OCI-LY1 (cell line): ENCODE measurements around the gene IFT81.

Experiments used
- H2AFZ ChIP-seq: fragments of 200-600 bp; sonication (generic), shearing (Covaris generic); 2 replicates; pipeline ENCODE4 v1.6.0; 2014; ENCODE audit warnings: antibody characterized with exemption, mild to moderate bottlenecking, low read length
- H3F3A ChIP-seq: fragments of 200-600 bp; sonication (generic), shearing (Covaris generic); 2 replicates; pipeline ENCODE4 v1.6.0; 2014; ENCODE audit warnings: mild to moderate bottlenecking, antibody characterized with exemption, low read length, moderate library complexity; ENCODE audit not compliant: insufficient read depth
- H3K27ac ChIP-seq: fragments of 200-600 bp; sonication (generic); 2 replicates; pipeline ENCODE4 v1.5.1; 2014; ENCODE audit warnings: low read length, mixed run types, mild to moderate bottlenecking, low read depth; ENCODE audit not compliant: poor library complexity, severe bottlenecking
- H3K27me3 ChIP-seq: fragments of 200-600 bp; sonication (generic); 2 replicates; pipeline ENCODE4 v1.6.0; 2014; ENCODE audit warnings: antibody characterized with exemption, mild to moderate bottlenecking, low read length, moderate library complexity; ENCODE audit not compliant: insufficient read depth
- H3K36me3 ChIP-seq: fragments of 200-600 bp; sonication (generic); 2 replicates; pipeline ENCODE4 v1.6.1; 2014; ENCODE audit warnings: mild to moderate bottlenecking, antibody characterized with exemption, low read length, moderate library complexity, mixed read lengths; ENCODE audit not compliant: insufficient read depth
- H3K4me1 ChIP-seq: fragments of 200-600 bp; sonication (generic); 2 replicates; pipeline ENCODE4 v1.5.1; 2014; ENCODE audit warnings: mild to moderate bottlenecking, low read length, moderate library complexity; ENCODE audit not compliant: insufficient read depth, severe bottlenecking
- H3K4me2 ChIP-seq: fragments of 200-600 bp; sonication (generic), shearing (Covaris generic); 2 replicates; pipeline ENCODE4 v1.6.1; 2014; ENCODE audit warnings: low read length
- H3K4me3 ChIP-seq: fragments of 200-600 bp; sonication (generic); 2 replicates; pipeline ENCODE4 v1.5.1; 2014; ENCODE audit warnings: low read length, low read depth, mild to moderate bottlenecking, mixed read lengths; ENCODE audit not compliant: poor library complexity, severe bottlenecking
- H3K79me2 ChIP-seq: fragments of 200-600 bp; shearing (Covaris generic); 2 replicates; pipeline ENCODE4 v1.6.1; 2016; ENCODE audit warnings: mixed run types, low read length, mixed read lengths; ENCODE audit not compliant: insufficient read depth
- H3K9ac ChIP-seq: fragments of 200-600 bp; sonication (generic), shearing (Covaris generic); 2 replicates; pipeline ENCODE4 v1.6.1; 2014; ENCODE audit warnings: mild to moderate bottlenecking, low read length, mixed read lengths
- H3K9me2 ChIP-seq: fragments of 200-600 bp; sonication (generic), shearing (Covaris generic); 2 replicates; pipeline ENCODE4 v1.6.1; 2014; ENCODE audit warnings: low read depth, mild to moderate bottlenecking, low read length, mixed read lengths
- H3K9me3 ChIP-seq: fragments of 200-600 bp; shearing (Covaris generic); 2 replicates; pipeline ENCODE4 v1.6.1; 2014; ENCODE audit warnings: low read length, mixed read lengths
- H4K20me1 ChIP-seq: fragments of 200-600 bp; sonication (generic), shearing (Covaris generic); 2 replicates; pipeline ENCODE4 v1.6.0; 2016; ENCODE audit warnings: mild to moderate bottlenecking, low read length; ENCODE audit not compliant: insufficient read depth
- EZH2 ChIP-seq: fragments of 200-600 bp; sonication (generic), shearing (Covaris generic); IDR thresholded peaks from 2 replicates; pipeline ENCODE4 v1.8.0; 2017; ENCODE audit warnings: borderline replicate concordance, mixed run types, mild to moderate bottlenecking, antibody characterized with exemption, low read length, moderate library complexity, mixed read lengths
- TF ChIP-seq, protein P1 (sequence below): fragments of 200-600 bp; sonication (generic), shearing (Covaris generic); IDR thresholded peaks from 2 replicates; pipeline ENCODE4 v1.5.1; 2017; ENCODE audit warnings: mild to moderate bottlenecking, antibody characterized with exemption, low read length, moderate library complexity, mixed read lengths

Gene IFT81

DNA sequence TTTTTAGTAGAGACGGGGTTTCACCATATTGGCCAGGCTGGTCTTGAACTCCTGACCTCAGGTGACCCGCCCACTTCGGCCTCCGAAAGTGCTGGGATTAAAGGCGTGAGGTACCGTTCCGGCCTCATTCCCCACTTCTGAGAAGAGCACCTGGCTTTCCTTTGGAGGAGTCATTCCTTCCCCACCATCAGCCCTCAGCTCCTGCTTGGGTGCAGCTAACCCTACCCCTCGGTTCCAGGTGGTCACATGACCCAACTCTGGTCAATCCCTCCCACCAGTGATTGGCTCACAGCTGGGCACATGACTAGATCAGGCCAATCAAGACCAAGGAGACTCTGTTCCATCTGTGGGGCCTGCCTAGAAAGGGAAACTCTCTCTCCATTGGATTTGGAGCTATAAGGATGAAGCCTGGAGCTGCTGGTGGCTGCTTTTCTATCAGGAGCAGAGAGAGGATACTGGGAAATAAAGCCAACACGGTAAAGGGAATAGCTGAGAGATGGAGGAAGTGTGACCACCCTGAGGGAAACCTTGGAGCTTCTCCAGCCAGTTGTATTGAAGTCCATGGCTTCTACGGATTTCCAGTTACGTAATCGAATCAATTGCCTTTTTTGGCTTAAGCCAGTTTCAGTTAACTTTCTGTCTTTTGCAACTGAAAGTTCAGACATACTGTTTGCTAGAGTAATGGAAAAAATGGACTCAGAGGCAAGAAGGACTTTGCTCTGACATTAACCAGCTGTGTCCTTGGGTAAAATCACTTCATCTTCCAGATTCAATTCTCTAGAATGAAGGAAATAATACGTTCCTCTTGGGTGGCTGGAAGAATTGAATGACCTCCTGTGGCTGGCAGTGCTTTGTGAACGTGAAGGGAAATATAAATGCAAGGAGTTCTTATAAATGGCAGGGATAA lies 19.7 kb upstream of the IFT81 start:
- H3K4me2 ChIP-seq, result no peak overlapping the region
- no peaks in the 10 kb centered on the region for H3F3A ChIP-seq
- TF ChIP-seq, protein P1, sequence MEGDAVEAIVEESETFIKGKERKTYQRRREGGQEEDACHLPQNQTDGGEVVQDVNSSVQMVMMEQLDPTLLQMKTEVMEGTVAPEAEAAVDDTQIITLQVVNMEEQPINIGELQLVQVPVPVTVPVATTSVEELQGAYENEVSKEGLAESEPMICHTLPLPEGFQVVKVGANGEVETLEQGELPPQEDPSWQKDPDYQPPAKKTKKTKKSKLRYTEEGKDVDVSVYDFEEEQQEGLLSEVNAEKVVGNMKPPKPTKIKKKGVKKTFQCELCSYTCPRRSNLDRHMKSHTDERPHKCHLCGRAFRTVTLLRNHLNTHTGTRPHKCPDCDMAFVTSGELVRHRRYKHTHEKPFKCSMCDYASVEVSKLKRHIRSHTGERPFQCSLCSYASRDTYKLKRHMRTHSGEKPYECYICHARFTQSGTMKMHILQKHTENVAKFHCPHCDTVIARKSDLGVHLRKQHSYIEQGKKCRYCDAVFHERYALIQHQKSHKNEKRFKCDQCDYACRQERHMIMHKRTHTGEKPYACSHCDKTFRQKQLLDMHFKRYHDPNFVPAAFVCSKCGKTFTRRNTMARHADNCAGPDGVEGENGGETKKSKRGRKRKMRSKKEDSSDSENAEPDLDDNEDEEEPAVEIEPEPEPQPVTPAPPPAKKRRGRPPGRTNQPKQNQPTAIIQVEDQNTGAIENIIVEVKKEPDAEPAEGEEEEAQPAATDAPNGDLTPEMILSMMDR, result no peak
- no peak for TF ChIP-seq EZH2
- H3K9me3 ChIP-seq, result no peaks in the 10 kb centered on the region
- H3K27ac ChIP-seq, result no peak overlapping the region
- H3K36me3 ChIP-seq, result no peaks in the 10 kb centered on the region
- no peaks in the 10 kb centered on the region for H3K27me3 ChIP-seq
- H3K79me2 ChIP-seq, result no peaks in the 10 kb centered on the region
- H3K4me1 ChIP-seq, result peaks cover 11% of the 10 kb centered on the region
- H3K9me2 ChIP-seq, result no peaks in the 10 kb centered on the region
- H3K4me3 ChIP-seq, result no peak overlapping the region
- H4K20me1 ChIP-seq, result no peaks in the 10 kb centered on the region
- H3K9ac ChIP-seq, result no peak overlapping the region
- H2AFZ ChIP-seq, result no peak overlapping the region

DNA sequence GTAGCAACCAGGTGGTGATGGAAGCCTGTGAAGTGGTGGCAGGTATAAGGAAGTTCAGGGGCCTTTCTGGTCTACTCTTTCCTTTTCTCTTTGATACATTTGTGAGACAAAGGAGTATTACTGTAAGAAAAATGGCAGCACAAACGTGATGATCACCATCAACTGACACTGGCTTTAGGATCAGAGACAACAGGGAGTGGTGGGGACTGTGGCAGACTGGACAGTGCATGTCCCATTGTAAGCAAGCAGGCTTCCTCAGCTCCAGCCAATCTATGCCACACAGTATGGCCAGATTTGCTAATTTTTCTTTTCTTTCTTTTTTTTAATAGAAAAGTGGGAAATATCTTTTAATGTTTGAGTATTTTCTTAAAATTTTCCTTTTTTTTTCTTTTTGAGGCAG lies 19.0 kb upstream of the IFT81 start:
- no peak overlapping the region for H3K4me2 ChIP-seq
- H3K27ac ChIP-seq, result no peak overlapping the region

DNA sequence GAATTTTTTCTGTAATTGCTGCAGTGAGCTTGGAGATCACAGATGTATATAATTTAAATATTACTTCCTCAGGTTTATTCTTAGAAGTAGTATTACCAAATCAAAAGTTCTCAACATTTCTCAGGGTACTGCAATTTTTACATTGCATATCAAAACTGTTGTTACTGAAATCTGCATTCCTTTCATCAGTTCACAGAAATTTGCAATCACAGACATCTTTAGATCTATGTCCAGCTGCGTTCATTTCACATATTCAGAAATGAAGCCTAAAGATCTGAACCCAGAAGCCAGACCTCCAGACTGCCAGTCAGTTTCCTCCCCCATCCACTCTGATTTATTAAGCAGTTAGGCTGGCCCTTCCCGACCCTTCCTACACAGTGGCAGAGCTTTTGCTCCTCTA lies 18.2 kb upstream of the IFT81 start:
- H3K9me2 ChIP-seq, result no peaks in the 10 kb centered on the region
- no peaks in the 10 kb centered on the region for H4K20me1 ChIP-seq
- no peaks in the 10 kb centered on the region for H3K36me3 ChIP-seq
- no peak overlapping the region for H3K9ac ChIP-seq
- no peaks in the 10 kb centered on the region for H3K27me3 ChIP-seq
- H3K27ac ChIP-seq, result no peak overlapping the region
- no peaks in the 10 kb centered on the region for H3K79me2 ChIP-seq
- no peaks in the 10 kb centered on the region for H3K4me1 ChIP-seq
- TF ChIP-seq, protein P1, result no peak
- no peak for TF ChIP-seq EZH2
- H3K4me3 ChIP-seq, result no peak overlapping the region
- no peaks in the 10 kb centered on the region for H3K9me3 ChIP-seq
- H3F3A ChIP-seq, result no peaks in the 10 kb centered on the region
- no peak overlapping the region for H3K4me2 ChIP-seq
- H2AFZ ChIP-seq, result no peak overlapping the region

More for the DNA sequence above, 19.0 kb upstream of the IFT81 start:
- Histone ChIP-seq H3K27me3 (no peaks in the 10 kb centered on the region), H2AFZ (no peak overlapping the region), H3K9me3 (no peaks in the 10 kb centered on the region), H3K9ac (no peak overlapping the region), H3K9me2 (no peaks in the 10 kb centered on the region), H3K36me3 (no peaks in the 10 kb centered on the region), H3K4me3 (no peak overlapping the region), H4K20me1 (no peaks in the 10 kb centered on the region), H3F3A (no peaks in the 10 kb centered on the region), H3K79me2 (no peaks in the 10 kb centered on the region), H3K4me1 (peaks cover 8% of the 10 kb centered on the region)
- TF ChIP-seq, protein P1, result no peak
- no peak for TF ChIP-seq EZH2
